Middle frontal gyrus (tissue), 1 donor: ENCODE data around the gene ZNF724.
"Not testable (repeated sequence)": the region's sequence is repeated elsewhere in the genome, so short reads cannot be mapped to it uniquely, and the experiment has no call there.

Source experiments
- DNase-seq: peaks from one replicate; pipeline ENCODE4 v3.0.0-alpha.2; 2015; ENCODE audit warnings: low spot score; ENCODE audit errors: extremely low spot score

ZNF724 gene

DNA sequence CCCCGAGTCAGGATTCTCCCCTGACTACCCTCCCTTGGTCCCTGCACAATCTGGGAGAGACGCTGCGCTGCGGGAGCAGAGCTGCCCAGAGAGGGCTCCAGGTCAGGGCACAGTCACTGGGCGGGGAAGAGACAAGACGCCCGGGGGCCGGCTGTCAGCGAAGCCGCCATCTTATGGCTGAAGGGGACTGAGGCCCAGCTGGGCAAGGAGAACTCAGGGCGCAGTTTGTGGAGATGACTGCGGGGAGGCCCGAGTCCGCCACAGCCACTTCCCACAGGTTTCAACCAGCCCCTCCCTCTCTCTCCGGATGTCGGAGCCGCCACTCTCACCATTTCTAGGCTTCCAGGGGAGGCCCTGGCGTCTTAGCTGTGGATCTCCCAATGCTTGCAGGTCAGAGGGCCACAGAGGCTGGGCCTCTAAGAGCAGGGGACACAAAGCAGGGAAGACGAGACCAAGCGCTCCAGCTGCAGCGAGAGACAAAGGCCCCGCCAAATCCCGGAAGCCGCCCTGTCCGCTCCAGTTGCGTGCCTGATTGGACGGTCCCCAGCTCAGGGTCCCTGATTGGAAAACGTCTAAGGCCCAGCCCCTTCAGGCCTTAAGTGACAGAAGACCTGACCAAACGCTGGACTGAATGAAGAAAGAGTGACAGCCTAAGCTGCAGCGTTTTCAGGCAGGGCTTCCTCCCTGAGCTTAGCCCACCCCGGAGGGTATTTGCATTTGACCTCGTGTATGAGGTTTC is at the start of gene ZNF724:
ZNF724 (minus strand) TSS at position 484 of the 739 bp plus-strand sequence; CDS start at position 332, 152 bp downstream.
- peak; percentile 91 for DNase-seq

DNA sequence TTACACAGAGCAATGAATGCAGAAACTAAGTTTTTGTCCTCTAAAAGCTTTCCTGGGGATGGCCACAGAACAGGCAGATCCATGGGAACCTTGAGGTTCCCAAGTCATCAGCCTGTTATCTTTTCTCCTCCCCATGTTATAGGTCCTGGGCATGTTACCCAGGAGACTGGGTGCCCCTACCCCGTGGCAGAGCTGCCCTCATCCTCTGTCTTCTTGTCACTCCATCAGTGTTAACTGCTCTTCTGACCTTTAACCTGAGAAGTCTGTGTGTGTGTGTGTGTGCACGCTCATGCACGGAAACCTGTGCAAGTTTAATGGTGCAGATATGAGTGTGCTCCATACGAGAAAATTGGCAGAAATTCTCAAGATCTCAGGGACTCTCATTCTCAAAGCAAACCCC is 43.9 kb upstream of the ZNF724 start:
- DNase-seq: no peak

DNA sequence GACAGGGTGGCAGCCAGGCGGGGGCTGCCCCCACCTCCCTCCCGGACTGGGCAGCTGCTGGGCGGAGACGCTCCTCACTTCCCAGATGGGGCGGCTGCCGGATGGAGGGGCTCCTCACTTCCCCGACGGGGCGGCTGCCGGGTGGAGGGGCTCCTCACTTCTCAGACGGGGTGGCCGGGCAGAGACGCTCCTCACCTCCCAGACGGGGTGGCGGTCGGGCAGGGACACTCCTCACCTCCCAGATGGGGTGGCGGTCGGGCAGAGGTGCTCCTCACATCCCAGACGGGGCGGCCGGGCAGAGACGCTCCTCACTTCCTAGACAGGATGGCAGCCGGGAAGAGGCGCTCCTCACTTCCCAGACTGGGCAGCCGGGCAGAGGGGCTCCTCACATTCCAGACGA is 39.8 kb upstream of the ZNF724 start:
- DNase-seq: not testable (repeated sequence)

DNA sequence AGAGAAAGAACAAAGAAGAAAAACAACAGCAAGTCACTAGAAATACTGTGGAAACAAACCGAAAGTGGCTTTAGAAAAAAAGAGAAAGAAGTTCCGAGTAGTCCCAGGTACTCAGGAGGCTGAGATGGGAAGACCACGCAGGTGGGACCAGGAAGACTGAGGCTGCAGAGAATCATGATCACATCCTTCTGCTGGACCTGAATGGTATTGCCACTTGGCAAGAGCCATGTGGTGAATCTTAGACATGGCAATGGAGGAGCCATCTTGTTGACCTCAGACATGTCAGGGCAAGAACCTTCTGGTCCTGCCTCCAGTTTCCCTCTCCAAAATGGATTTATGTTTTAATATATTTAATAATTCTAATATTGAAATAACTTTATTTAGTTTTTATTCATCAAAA is 37.4 kb upstream of the ZNF724 start:
- DNase-seq: no peak

DNA sequence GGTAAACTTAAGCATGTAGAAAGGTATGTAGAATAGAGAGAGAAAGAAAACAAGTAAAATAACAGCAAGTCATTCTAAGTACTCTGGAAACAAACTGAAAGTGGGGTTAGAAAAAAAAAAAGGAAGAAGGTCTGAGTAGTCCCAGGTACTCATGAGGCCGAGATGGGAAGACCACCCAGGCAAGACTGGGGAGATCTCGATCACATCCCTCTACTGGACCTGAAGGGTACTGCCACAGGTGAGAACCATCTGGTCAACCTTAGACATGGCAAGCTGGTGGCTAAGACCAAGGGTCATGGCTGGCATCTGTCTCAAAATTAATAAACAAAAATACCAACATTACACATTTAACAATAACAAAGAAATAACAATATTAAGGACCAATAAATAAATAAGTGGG is 36.3 kb upstream of the ZNF724 start:
- no peak for DNase-seq

DNA sequence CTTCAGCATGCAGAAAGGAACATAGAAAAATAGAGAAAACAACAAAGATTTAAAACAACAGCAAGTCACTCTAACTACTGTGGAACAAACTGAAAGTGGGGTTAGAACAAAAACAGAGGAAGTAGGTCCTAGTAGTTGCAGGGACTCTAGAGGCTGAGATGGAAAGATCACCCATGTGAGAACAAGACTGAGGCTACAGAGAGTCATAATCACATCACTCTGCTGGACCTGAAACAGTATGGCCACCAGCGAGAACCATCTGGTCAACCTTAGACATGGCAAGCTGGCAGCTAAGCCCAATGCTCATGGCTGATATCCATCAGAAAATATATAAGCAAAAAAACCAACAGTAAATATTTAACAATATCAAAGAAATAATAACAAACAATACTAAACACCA is 35.8 kb upstream of the ZNF724 start:
- DNase-seq: no peak

DNA sequence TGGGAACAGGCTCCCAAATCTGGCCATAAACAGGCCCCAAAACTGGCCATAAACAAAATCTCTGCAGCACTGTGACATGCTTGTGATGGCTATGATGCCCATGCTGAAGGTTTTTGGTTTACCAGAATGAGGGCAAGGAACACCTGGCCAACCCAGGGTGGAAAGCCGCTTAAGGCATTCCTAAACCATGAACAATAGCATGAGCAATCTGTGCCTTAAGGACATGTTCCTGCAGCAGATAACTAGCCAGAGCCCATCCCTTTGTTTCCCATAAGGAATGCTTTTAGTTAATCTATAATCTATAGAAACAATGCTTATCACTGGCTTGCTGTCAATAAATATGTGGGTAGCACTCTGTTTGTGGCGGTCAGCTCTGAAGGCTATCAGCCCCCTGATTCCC is 35.1 kb upstream of the ZNF724 start:
- not testable (repeated sequence) for DNase-seq

DNA sequence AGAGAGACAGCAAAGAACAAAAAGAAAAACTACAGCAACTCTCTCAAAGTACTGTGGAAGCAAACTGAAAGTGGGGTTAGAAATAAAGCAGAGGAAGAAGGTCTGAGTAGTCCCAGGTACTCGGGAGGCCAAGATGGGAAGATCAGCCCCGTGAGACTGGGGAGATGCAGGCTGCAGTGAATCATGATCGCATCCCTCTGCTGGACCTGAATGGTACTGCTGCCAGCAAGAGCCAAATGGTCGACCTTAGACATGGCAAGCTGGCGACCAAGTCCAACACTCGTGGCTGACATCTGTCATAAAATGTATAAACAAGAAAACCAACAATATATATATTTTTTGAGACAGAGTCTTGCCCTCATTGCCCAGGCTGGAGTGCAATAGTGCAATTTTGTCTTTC is 33.7 kb upstream of the ZNF724 start:
- no peak for DNase-seq

DNA sequence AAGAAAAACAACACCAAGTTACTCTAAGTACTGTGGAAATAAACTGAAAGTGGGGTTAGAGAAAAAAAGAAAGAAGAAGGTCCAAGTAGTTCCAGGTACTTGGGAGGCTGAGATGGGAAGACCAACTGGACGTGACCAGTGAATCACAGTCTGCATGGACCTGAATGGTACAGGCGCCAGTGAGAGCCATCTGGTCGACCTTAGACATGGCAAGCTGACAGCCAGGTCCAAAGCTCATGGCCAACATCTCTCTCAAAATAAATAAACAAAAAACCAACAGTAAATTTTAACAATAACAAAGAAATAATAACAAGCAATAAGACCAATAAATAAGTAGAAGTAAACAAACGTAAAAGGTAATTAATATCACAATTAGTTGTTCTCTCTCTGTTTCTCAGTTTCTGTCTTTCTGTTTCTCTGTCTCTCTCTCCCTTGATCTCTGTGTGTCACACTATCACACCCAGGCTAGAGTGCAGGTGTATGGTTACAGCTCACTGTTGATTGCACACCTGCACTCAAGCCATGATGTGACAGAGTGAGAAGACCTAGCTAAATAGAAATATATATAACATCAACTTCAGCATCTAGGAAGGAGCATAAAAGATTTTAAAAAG is 31.6 kb upstream of the ZNF724 start:
- no peak for DNase-seq

DNA sequence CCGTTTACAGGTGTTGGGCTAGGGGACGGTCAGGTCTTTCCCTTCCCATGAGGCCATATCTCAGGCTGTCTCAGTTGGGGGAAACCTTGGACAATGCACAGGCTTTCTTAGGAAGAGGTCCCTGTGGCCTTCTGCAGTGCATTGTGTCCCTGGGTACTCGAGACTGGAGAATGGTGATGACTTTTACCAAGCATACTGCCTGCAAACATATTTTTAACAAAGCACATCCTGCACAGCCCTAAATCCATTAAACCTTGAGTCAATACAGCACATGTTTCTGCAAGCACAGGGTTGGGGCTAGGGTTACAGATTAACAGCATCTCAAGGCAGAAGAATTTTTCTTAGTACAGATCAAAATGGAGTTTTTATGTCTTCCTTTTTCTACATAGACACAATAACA is 27.9 kb upstream of the ZNF724 start:
- DNase-seq: not testable (repeated sequence)

DNA sequence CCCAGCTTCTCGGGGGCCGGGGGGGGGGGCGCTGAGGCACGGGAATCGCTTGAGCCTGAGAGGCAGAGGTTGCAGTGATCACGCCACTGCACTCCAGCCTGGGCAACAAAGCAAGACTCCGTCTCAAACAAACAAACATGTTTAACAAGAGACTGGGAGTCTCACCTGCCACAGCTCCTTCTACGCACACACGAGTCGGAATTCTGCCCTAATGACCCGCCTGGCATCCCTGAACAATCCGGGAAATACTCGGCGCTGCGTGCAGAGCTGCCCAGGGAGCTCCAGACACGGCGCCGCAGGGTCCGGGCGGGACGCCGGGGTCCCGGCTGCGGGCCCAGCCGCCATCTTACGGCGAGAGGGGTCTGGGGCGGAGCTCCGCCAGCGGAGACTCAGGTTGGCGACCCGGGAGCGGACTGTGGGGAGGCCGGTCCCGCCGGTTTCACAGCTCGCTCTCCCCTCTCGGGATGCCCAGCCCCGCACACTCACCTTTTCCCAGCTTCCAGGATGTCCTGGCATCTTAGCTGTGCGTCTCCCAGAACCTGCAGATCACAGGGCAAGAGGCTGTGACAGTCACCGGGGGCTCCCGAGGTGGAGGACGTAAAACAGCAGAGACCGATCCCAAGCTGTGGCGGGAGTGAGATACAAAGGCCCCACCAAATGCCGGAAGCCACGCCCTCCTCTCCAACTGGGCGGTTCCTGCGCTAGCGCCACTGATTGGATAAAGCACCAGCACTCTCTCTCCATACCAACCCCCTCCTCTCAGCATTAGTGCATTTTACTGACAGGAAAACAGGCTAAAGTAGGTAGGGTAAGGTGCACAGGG is 23.6 kb upstream of the ZNF724 start:
- DNase-seq: peak; percentile 77

DNA sequence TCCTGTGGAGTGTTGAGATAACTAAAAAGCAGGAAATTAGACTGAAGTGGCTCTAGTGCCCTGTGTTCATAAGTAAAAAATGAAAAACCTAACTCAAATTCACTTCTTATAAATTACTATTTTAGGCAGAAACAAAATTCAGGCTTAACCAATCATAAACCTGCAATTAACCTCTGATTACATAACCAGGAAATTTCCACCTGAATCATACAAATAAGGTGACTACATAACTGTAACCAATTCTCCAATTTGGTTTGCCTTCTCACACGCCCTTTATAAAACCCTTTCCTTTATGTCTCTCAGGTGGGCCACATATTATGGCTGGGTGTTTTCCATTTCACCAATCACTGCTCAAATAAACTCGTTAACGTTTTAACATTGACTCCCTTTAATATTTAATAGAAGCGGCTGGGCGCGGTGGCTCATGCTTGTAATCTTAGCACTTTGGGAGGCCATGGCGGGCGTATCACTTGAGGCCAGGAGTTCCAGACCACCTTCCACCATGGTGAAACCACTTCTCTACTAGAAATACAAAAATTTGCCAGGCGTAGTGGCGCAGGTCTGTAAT is 22.9 kb upstream of the ZNF724 start:
- DNase-seq: no peak

DNA sequence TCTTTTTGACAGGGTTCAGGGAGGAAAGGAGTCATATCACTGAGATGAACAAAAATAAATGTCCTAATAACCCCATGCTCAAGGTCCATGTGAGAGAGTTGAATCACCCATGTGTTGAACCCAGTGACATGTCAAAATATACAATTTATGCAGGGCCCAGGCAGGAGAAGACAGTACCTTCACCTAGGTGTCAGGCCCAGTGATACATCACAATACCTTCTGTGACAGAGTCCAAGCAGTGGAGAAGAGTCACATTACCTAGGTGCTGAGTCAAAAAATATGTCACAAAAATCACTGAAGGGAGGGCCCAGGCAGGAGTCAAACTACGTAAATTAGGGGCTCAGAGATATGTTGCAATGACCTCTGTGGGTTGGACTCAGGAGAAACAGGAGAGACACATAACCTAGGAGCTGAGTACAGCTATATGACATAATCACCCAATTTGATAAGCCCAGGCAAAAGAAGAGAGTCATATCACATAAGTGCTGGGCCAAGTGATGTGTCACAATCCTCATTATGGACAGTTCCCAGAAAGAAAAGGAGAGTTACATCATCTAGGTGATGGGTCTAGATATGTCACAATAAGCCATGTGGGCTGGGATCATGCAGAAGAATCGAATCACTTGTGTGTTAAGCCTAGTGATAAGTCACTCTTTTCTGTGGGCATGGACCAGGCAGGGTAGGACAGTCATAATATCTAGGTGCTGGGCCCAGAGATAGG is 13.8 kb upstream of the ZNF724 start:
- DNase-seq: no peak

DNA sequence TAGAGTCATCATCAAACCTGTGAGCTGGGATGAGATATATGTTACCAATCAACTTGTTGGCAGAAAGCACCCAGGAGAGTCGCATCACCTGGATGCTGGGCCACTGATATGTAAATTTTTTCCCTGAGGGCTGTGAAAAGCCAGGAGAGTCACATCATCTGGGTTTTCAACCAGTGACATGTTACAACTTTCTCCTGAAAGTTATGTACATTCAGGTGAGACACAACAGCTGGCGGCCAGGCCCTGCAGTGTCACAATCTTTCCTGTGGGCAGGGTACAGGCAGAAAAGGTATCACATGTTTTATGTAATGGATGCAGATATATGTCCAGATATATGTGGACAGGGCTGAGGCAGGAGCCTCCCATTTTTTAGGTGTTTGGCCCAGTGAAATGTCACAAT is 13.2 kb upstream of the ZNF724 start:
- DNase-seq: no peak

DNA sequence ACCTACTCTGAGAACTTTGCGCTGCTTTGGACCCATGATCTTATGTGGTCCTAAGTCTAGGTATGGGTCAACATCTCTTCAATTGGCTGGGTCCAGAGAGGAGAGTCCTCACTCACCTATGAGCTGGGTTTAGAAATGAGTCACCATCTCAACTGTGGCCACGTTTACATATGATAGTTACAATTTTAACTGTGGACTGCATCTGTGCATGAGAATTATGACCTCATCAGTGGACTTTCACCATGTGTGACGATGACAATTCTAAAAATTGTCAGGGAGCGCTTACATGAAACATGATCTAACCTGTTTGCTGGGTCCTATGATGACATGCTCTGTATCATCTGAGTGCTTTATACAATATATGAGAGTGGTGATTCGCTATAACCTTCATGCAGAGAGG is 12.7 kb upstream of the ZNF724 start:
- DNase-seq: no peak

DNA sequence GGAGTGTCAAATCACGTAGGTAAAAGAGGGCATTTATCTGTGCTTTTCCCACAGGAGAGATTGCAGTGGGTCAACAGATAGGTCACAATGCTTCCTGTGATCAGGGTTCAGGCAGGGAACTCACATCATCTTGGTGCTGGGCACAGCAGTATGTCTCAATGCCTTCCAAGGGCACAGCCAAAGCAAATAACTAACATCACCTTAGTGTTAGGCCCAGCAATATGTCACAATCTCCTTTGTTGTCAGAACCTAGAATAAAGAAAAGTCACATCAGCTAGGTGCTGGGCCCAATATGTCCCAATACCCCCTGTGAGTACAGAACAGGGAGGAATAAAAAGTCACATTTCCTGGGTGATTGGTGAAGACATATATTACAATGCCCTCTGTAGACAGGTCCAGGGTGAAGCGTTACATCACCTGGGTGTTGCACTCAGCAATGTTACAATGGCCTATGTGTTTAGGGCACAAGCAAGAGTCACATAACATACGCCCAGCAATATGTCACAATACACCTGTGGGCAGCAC is 11.4 kb upstream of the ZNF724 start:
- no peak for DNase-seq

DNA sequence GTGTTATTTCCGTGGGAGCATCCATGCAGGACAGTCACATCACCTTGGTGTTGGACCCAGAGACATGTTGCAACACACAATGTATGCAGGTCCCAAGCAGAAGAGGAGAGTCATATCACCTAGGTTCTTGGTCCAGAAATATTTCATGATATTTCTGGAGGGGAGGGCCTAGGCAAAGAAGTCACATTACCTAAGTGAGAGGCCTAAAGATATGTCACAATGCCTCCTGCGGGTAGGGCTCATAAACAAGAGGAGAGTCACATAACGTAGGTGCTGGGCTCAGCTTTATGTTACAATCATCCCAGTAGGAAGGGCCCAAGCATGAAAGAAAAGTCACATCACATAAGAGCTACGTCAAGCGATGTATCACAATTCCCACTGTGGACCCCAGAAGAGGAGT is 10.8 kb upstream of the ZNF724 start:
- DNase-seq: no peak

DNA sequence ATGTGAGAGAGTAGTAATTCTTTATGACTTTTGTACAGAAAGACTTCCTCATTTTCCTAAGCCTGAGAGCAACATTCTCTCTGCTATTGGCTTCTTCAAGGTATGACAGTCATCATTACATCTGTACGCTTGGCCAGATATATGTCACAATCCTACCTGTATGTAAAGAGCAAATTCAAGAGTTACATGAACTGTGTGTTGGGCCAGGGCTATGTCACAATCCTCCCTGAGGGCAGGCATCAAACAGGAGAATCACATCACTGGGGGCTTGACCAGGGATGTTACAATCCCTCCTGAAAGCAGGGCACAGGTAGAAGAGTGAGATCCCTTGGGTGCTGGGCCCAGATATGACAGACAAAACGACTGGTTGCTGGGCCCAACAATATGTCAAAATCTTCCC is 9.8 kb upstream of the ZNF724 start:
- DNase-seq: no peak

DNA sequence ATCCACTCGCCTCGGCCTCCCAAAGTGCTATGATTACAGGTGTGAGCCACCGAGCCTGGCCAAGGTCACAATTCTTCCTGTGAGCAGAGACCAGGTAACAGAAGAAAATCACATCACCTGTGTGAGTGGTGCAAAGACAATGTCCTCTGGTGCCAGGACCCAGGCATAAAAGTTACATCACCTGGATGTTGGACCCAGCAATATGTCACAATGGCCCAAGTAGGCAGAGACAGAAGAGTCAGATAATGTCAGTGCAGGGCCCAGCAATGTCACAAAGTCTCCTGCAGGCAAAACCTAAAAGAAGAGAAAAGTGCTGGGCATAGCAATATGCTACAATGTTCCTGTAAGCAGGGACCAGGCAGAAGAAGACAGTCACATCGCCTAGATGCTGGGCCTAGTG is 5.5 kb upstream of the ZNF724 start:
- DNase-seq: no peak

DNA sequence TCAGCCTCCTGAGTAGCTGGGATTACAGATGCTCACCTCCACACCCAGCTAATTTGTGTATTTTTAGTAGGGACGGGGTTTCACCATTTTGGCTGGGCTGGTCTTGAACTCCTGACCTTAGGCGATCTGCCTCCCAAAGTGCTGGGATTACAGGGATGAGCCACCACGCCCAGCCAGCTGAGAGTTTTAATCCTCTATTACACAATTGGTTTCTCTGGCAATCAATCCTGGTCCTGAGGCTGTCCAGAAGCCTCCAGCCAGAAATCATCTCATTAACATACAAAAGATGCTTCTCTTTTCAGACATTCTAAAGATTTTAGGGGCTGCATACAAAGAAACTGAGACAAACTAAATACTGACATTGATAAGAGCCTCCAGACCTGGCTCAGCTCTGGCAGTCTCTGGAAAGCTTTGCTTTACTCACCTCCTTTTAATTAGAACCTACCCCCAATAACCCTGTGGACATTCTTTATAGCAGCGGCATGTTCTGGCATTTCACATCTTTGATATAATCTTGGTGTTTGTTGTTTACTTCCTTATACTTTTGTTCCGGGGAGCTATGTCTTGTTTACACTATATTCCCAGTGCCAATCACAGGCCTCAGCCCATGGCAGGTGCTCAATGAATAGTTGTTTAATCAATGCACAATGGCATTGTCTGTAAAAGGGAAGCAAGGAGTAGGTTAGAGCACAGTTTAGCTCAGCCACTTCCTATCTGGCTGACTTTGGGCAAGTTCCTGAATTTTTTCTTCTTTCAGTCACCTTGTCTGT is 4.1 kb upstream of the ZNF724 start:
- no peak for DNase-seq
